Transverse colon (tissue), 4 donors: ENCODE data around the gene ABCA8. TPM values are rescaled to one million over a fixed set of nuclear protein-coding genes. Genes with fewer than 3 reads are reported as not detected.

Experiments
- DNase-seq: peaks from one replicate; pipeline ENCODE4 v3.0.0-alpha.2; 2019
- H3K27ac ChIP-seq, 4 donors: fragments of 200-600 bp; sonication (generic); 2 replicates each; pipeline ENCODE4 v1.5.1; 2016 to 2018; ENCODE audit warnings: inconsistent platforms in 4 of 4
- H3K27me3 ChIP-seq: fragments of 200-600 bp; sonication (generic); 2 replicates; pipeline ENCODE4 v1.5.1; 2017; ENCODE audit warnings: inconsistent platforms
- H3K36me3 ChIP-seq, 4 donors: fragments of 200-600 bp; sonication (generic); 2 replicates each; pipeline ENCODE4 v1.5.1; 2017 to 2019; ENCODE audit warnings: inconsistent platforms in 4 of 4
- H3K4me1 ChIP-seq, 4 donors: fragments of 200-600 bp; sonication (generic); 2 replicates each; pipeline ENCODE4 v1.5.1; 2017 to 2020; ENCODE audit warnings: inconsistent platforms in 4 of 4
- H3K4me3 ChIP-seq, 4 donors: fragments of 200-600 bp; sonication (generic); 1 replicate in 1 of 4; 2 replicates in 3 of 4; pipeline versions ENCODE4 v1.5.1 to v1.6.1; 2017 to 2019; ENCODE audit warnings: inconsistent platforms in 4 of 4
- H3K9me3 ChIP-seq, 2 donors: fragments of 200-600 bp; sonication (generic); 2 replicates each; pipeline ENCODE4 v1.5.1; 2017 to 2019; ENCODE audit warnings: inconsistent platforms in 2 of 2
- CTCF ChIP-seq, 5 experiments: fragments of 200-600 bp in 3 of 5; fragments of 450-650 bp in 2 of 5; sonication (generic) in 3 of 5; IDR thresholded peaks; 1 replicate in 2 of 5; 2 replicates in 3 of 5; pipeline ENCODE4 v1.5.1; 2016 to 2017; ENCODE audit warnings: antibody characterized with exemption in 5 of 5, inconsistent platforms in 3 of 5, mild to moderate bottlenecking in 2 of 5, moderate library complexity in 1 of 5
- EP300 ChIP-seq: sonication (generic); formaldehyde crosslinking; IDR thresholded peaks from one replicate; pipeline ENCODE4 v1.6.1; 2017; ENCODE audit warnings: antibody characterized with exemption, low read depth
- POLR2A ChIP-seq: fragments of 450-650 bp; IDR thresholded peaks from one replicate; pipeline ENCODE4 v1.6.1; 2016; ENCODE audit warnings: antibody characterized with exemption, mild to moderate bottlenecking, moderate library complexity
- POLR2AphosphoS5 ChIP-seq, 3 donors: sonication (generic); formaldehyde crosslinking; IDR thresholded peaks; one replicate each; pipeline ENCODE4 v1.6.1; 2016; ENCODE audit warnings: antibody characterized with exemption in 3 of 3
- WGBS, 2 donors: methylation state at CpG; one replicate each; pipeline ENCODE4 v1.1.5; 2018; ENCODE audit warnings: low coverage in 1 of 2; 5-methylcytosine and 5-hydroxymethylcytosine counted together
- in situ Hi-C, 4 donors: fragments of 200-750 bp; cut with MboI; loops; one replicate each; pipeline versions ENCODE4 v1.15.0 to v1.15.1; 2017; ENCODE audit warnings: low sequenced_read_pairs in 3 of 4, low pct_ligation_motif_present in 1 of 4, low pct_unique_long_range_greater_than_20kb in 1 of 4
- intact Hi-C: fragments of 100-400 bp; cut with DNase I; formaldehyde crosslinking; loops from one replicate; pipeline ENCODE4 v1.15.1; 2023; ENCODE audit warnings: low total_unique reads
- total RNA-seq, 4 donors: library from RNA; depleted of rRNA; stranded (reverse); fragments of >200 nt; gene quantifications; one replicate each; pipeline ENCODE4 v1.1.0, GENCODE V29; 2016

ABCA8 gene
- total RNA-seq, 4 donors from 2014 or later = 14.7 to 42.6 (median 26.3) TPM

GRCh38 chr17:68884888-68885287, 70.3 kb downstream of the ABCA8 start:
- no peak overlapping the region for H3K4me3 ChIP-seq
- no peak for DNase-seq
- TF ChIP-seq EP300 = no peak
- no peak for TF ChIP-seq POLR2A
- no peak for TF ChIP-seq CTCF (IDR thresholded peaks at IDR 0.05)
- no peak for TF ChIP-seq POLR2AphosphoS5 (IDR thresholded peaks at IDR 0.05)
- no peak overlapping the region for H3K27ac ChIP-seq
- no peaks in the 10 kb centered on the region for H3K4me1 ChIP-seq
- in situ Hi-C loops = no loop called here
- intact Hi-C loops = no loop called here
- 82 to 88% methylated on average over 4 of the region's 4 CpGs for WGBS, 2 donors
- no peaks in the 10 kb centered on the region for H3K27me3 ChIP-seq
- H3K36me3 ChIP-seq = no peaks in the 10 kb centered on the region
- H3K9me3 ChIP-seq = peaks cover 0 to 2% of the 10 kb centered on the region in 2 donors

- no peak for DNase-seq
Measured at GRCh38 chr17:68878226-68878885, 76.8 kb downstream of the ABCA8 start.

GRCh38 chr17:68871447-68871846, 83.7 kb downstream of the ABCA8 start:
- whole genome bisulfite sequencing, 2 donors = 92 to 96% methylated on average over 2 of the region's 2 CpGs
- intact Hi-C loops = no loop called here
- no peak for DNase-seq
- Histone ChIP-seq H3K9me3 (no peaks in the 10 kb centered on the region), H3K4me3 (no peak overlapping the region), H3K27ac (no peak overlapping the region), H3K4me1 (no peaks in the 10 kb centered on the region), H3K27me3 (no peaks in the 10 kb centered on the region), H3K36me3 (no peaks in the 10 kb centered on the region)
- TF ChIP-seq EP300 (no peak), POLR2AphosphoS5 (IDR thresholded peaks at IDR 0.05) (no peak), POLR2A (no peak), CTCF (IDR thresholded peaks at IDR 0.05) (no peak)
- in situ Hi-C loops = no loop called here

More at GRCh38 chr17:68878226-68878885, 76.8 kb downstream of the ABCA8 start:
- peaks cover 0 to 2% of the 10 kb centered on the region in 2 donors for H3K9me3 ChIP-seq
- no peaks in the 10 kb centered on the region for H3K27me3 ChIP-seq
- no peak overlapping the region for H3K4me3 ChIP-seq
- intact Hi-C loops (loop anchor here (1.0 kb wide), 1 partner anchor 31 kb away; no protein-coding TSS in a partner anchor), in situ Hi-C loops (no loop called here)
- no peak overlapping the region for H3K27ac ChIP-seq
- 86 to 87% methylated on average over 4 to 5 of the region's 5 CpGs for WGBS, 2 donors
- H3K36me3 ChIP-seq = no peaks in the 10 kb centered on the region
- no peak for TF ChIP-seq POLR2A
- no peak for TF ChIP-seq POLR2AphosphoS5 (IDR thresholded peaks at IDR 0.05)
- no peak for TF ChIP-seq CTCF (IDR thresholded peaks at IDR 0.05)
- no peak for TF ChIP-seq EP300
- no peaks in the 10 kb centered on the region for H3K4me1 ChIP-seq

- no peak overlapping the region for H3K27ac ChIP-seq
- no peaks in the 10 kb centered on the region for H3K9me3 ChIP-seq
- H3K36me3 ChIP-seq = no peaks in the 10 kb centered on the region
- in situ Hi-C loops = no loop called here
- H3K27me3 ChIP-seq = no peaks in the 10 kb centered on the region
- no peaks in the 10 kb centered on the region for H3K4me1 ChIP-seq
- intact Hi-C loops = no loop called here
- DNase-seq = no peak
- 21% methylated on average over 1 of the region's 1 CpG; no CpG with 5 or more reads in 1 of the 2 donors for WGBS, 2 donors
- TF ChIP-seq EP300 = no peak
- no peak for TF ChIP-seq CTCF (IDR thresholded peaks at IDR 0.05)
- no peak for TF ChIP-seq POLR2A
- TF ChIP-seq POLR2AphosphoS5 (IDR thresholded peaks at IDR 0.05) = no peak
- no peak overlapping the region for H3K4me3 ChIP-seq
Measured at GRCh38 chr17:68870976-68871375, 84.2 kb downstream of the ABCA8 start.
